ENCODE data around the gene SCUBE3. TPM values are rescaled to one million over a fixed set of nuclear protein-coding genes. Genes with fewer than 3 reads are reported as not detected.

Gene SCUBE3
- total RNA-seq, 6 donors from 2014 or later, result under 0.01 to 1.2 (median 0.48) TPM

DNA sequence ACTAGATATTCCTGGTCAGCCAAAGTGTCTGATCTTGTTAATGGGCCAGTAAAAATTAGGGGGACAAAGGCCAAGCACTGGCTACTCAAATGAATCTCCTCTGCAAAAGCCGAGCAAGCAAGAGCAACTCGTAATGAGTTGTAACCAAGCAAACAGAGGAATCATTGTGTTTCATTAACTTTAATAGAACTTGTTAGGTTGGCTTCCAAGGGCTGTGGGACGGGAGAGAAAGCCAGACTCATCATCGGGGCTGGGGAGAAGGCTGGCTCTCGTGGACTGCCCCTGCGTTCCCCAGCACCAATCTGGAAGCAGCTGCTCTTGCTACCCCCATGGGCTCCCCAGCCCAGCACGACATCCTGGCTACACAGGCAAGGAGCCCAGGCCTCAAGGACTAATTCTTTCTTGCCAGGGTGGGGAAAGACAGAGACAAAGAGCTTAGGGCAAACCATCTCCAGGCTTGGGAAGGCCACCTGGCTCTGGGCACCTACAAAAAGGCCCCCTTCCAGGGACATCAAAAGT lies 10.5 kb upstream of the SCUBE3 start:
- Histone ChIP-seq H3K27ac (no peak overlapping the region), H3K27me3 (no peaks in the 10 kb centered on the region), H3K4me1 (peaks cover 0 to 5% (median 0%) of the 10 kb centered on the region in 4 donors), H3K4me3 (no peak overlapping the region), H3K36me3 (no peaks in the 10 kb centered on the region), H3K9me3 (no peaks in the 10 kb centered on the region)
- 91 to 95% methylated on average over 5 to 7 of the region's 7 CpGs for WGBS, 2 donors
- TF ChIP-seq, protein P1, sequence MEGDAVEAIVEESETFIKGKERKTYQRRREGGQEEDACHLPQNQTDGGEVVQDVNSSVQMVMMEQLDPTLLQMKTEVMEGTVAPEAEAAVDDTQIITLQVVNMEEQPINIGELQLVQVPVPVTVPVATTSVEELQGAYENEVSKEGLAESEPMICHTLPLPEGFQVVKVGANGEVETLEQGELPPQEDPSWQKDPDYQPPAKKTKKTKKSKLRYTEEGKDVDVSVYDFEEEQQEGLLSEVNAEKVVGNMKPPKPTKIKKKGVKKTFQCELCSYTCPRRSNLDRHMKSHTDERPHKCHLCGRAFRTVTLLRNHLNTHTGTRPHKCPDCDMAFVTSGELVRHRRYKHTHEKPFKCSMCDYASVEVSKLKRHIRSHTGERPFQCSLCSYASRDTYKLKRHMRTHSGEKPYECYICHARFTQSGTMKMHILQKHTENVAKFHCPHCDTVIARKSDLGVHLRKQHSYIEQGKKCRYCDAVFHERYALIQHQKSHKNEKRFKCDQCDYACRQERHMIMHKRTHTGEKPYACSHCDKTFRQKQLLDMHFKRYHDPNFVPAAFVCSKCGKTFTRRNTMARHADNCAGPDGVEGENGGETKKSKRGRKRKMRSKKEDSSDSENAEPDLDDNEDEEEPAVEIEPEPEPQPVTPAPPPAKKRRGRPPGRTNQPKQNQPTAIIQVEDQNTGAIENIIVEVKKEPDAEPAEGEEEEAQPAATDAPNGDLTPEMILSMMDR (IDR thresholded peaks at IDR 0.05), result no peak
- TF ChIP-seq POLR2A (IDR thresholded peaks at IDR 0.05), result no peak
- no peak for TF ChIP-seq POLR2AphosphoS5 (IDR thresholded peaks at IDR 0.05)
- TF ChIP-seq EP300 (IDR thresholded peaks at IDR 0.05), result no peak
- no peak for DNase-seq
- ATAC-seq (ENCODE audit: low FRiP score in 2 of 2), result no peak

DNA sequence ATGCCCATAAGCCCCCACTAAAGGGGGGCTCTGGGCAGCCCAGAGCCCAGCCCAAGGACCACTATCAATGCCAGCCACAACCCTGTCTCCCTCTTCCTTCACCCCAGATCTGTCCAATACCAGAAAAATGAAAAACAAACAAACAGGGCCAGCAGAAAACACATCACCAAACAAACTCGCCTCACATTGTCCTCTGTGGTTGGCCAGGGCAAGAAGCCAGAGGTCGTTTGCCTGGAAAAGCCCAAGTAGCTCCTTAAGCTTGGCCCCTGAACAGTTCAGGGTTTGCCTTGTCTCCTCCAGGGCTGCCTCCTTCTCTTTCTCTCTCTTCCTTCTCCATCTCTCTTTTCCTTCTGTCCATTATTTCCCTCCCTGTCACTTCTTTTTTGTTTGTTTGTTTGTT lies 10.1 kb upstream of the SCUBE3 start:
- H3K4me3 ChIP-seq, result no peak overlapping the region
- TF ChIP-seq POLR2AphosphoS5 (IDR thresholded peaks at IDR 0.05) (no peak), EP300 (IDR thresholded peaks at IDR 0.05) (no peak), POLR2A (IDR thresholded peaks at IDR 0.05) (no peak)
- TF ChIP-seq, protein P1 (IDR thresholded peaks at IDR 0.05), result no peak
- H3K27ac ChIP-seq, result no peak overlapping the region
- H3K9me3 ChIP-seq, result no peaks in the 10 kb centered on the region
- 29 to 46% methylated on average over 2 of the region's 2 CpGs for WGBS, 2 donors
- ATAC-seq (ENCODE audit: low FRiP score in 2 of 2) (no peak), DNase-seq (no peak)
- H3K27me3 ChIP-seq, result no peaks in the 10 kb centered on the region
- no peaks in the 10 kb centered on the region for H3K36me3 ChIP-seq
- peaks cover 0 to 5% (median 0%) of the 10 kb centered on the region in 4 donors for H3K4me1 ChIP-seq

DNA sequence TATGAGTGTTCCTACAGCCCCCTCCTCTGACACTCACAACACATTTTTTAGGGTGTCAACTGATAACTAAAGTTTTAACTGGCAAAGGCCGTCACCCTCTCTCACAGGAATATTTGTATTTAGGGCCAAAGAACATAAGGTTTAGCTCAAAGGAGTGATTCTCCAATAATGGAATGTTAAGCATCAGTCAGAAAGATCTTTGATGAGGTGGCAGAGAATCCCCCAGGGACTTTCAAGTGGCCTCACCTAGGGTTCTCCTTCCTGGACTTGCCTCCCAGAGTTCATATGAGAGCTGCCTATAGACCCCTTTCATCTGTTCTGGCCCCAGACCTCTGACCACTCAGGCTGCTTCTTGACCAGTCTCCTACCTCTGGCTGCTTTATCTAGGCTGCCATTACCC lies 7.4 kb upstream of the SCUBE3 start:
- H3K27ac ChIP-seq, result no peak overlapping the region
- 70 to 83% methylated on average over 1 of the region's 1 CpG for WGBS, 2 donors
- TF ChIP-seq, protein P1 (IDR thresholded peaks at IDR 0.05), result no peak
- no peak for TF ChIP-seq POLR2AphosphoS5 (IDR thresholded peaks at IDR 0.05)
- no peak for TF ChIP-seq EP300 (IDR thresholded peaks at IDR 0.05)
- no peak for TF ChIP-seq POLR2A (IDR thresholded peaks at IDR 0.05)
- no peaks in the 10 kb centered on the region for H3K27me3 ChIP-seq
- no peaks in the 10 kb centered on the region for H3K9me3 ChIP-seq
- H3K4me1 ChIP-seq, result peaks cover 0 to 5% (median 0%) of the 10 kb centered on the region in 4 donors
- H3K4me3 ChIP-seq, result no peak overlapping the region
- no peak for DNase-seq
- no peaks in the 10 kb centered on the region for H3K36me3 ChIP-seq
- no peak for ATAC-seq (ENCODE audit: low FRiP score in 2 of 2)

DNA sequence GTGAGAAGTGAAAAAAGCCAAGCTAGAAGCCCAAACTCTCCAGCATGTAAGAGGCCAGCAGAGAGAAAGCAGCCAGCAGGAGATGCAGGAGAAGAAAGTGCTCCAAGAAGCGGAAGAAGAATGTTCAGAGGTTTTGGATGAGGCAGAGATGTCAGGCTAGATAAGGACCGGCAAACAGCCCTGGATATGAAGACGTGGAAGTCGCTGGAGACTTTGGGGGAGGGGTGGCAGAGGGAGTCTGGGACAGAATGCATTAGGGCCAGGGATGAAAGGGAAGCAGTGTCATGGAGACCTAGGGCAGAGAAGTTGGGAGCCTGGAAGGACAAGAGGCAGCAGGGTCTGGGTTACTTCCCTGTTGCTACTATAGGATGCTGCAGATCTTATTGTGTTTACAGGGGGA lies 5.3 kb upstream of the SCUBE3 start:
- TF ChIP-seq POLR2AphosphoS5 (IDR thresholded peaks at IDR 0.05), result no peak
- no peak for TF ChIP-seq POLR2A (IDR thresholded peaks at IDR 0.05)
- no peak for TF ChIP-seq EP300 (IDR thresholded peaks at IDR 0.05)
- TF ChIP-seq, protein P1 (IDR thresholded peaks at IDR 0.05), result no peak
- Histone ChIP-seq H3K27ac (no peak overlapping the region), H3K4me3 (no peak overlapping the region), H3K4me1 (peaks cover 2 to 5% (median 3%) of the 10 kb centered on the region in 4 donors), H3K9me3 (no peaks in the 10 kb centered on the region), H3K36me3 (no peaks in the 10 kb centered on the region), H3K27me3 (peaks cover 0 to 5% (median 1%) of the 10 kb centered on the region in 4 donors)
- DNase-seq (no peak), ATAC-seq (ENCODE audit: low FRiP score in 2 of 2) (no peak)
- WGBS, 2 donors, result 37 to 43% methylated on average over 4 of the region's 4 CpGs

DNA sequence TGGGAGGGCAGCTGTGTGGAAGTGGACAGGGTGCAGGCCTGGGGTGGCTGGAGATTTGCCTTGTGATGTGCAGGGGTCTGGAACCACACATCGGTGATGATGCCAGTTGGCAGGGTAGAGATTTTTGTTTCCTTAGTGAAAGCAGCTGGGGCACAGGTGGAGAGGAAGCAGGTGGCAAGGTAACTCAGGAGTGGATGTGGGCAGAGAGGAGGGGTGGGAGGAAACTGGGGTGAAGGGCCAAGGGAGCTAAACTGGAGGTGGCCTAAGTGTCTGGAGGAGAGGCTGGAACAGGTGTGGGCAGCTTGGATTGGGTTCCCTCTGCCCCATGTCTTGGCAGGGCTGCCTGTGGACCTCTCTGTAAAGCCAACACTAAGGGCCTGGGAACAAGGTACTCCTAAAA lies 4.7 kb upstream of the SCUBE3 start:
- 35 to 56% methylated on average over 1 of the region's 1 CpG for WGBS, 2 donors
- ATAC-seq (ENCODE audit: low FRiP score in 2 of 2), result no peak

More for the DNA sequence above, 4.7 kb upstream of the SCUBE3 start:
- Histone ChIP-seq H3K27me3 (peaks cover 0 to 11% (median 5%) of the 10 kb centered on the region in 4 donors), H3K4me1 (peaks cover 8 to 12% (median 9%) of the 10 kb centered on the region in 4 donors), H3K27ac (no peak overlapping the region), H3K36me3 (no peaks in the 10 kb centered on the region), H3K4me3 (no peak overlapping the region), H3K9me3 (no peaks in the 10 kb centered on the region)
- no peak for DNase-seq
- TF ChIP-seq POLR2A (IDR thresholded peaks at IDR 0.05), result no peak
- TF ChIP-seq POLR2AphosphoS5 (IDR thresholded peaks at IDR 0.05), result no peak
- TF ChIP-seq, protein P1 (IDR thresholded peaks at IDR 0.05), result no peak
